OCI-LY3 (cell line): ENCODE data around the gene FCER1G.
A peak's percentile ranks its signal among the peaks of the same experiment; 100 is the strongest.
"Not testable (repeated sequence)": the region's sequence is repeated elsewhere in the genome, so short reads cannot be mapped to it uniquely, and the experiment has no call there.

ENCODE experiments used
- H2AFZ ChIP-seq: fragments of 200-600, 300-600 bp; shearing (Covaris generic); 2 replicates; pipeline ENCODE4 v1.6.0; 2014; ENCODE audit warnings: antibody characterized with exemption, low read depth, low read length
- H3K27ac ChIP-seq: fragments of 200-600, 300-600 bp; sonication (generic); 2 replicates; pipeline ENCODE4 v1.5.1; 2014; ENCODE audit warnings: mild to moderate bottlenecking, low read length, moderate library complexity, mixed read lengths
- H3K27me3 ChIP-seq: fragments of 200-600, 300-600 bp; sonication (generic); 2 replicates; pipeline ENCODE4 v1.6.1; 2014; ENCODE audit warnings: low read depth, low read length, mixed read lengths
- H3K36me3 ChIP-seq: fragments of 200-600, 300-600 bp; sonication (generic); replicated peaks from 2 replicates; pipeline ENCODE3; 2014; ENCODE audit warnings: low read depth, low read length, mixed read lengths
- H3K4me1 ChIP-seq: fragments of 300-600, 200-600 bp; sonication (generic); 2 replicates; pipeline ENCODE4 v1.6.1; 2014; ENCODE audit warnings: low read length, mixed read lengths
- H3K4me2 ChIP-seq: fragments of 200-600, 300-600 bp; sonication (generic); 2 replicates; pipeline ENCODE4 v1.6.1; 2014; ENCODE audit warnings: low read length, mixed read lengths
- H3K4me3 ChIP-seq: fragments of 300-600, 200-600 bp; sonication (generic); 2 replicates; pipeline ENCODE4 v1.5.1; 2014; ENCODE audit warnings: antibody characterized with exemption, mild to moderate bottlenecking, low read length, moderate library complexity
- H3K79me2 ChIP-seq: fragments of 300-600, 200-600 bp; shearing (Covaris generic); 2 replicates; pipeline ENCODE4 v1.6.1; 2014; ENCODE audit warnings: mild to moderate bottlenecking, low read length, mixed read lengths
- H3K9ac ChIP-seq: fragments of 300-600, 200-600 bp; shearing (Covaris generic); 2 replicates; pipeline ENCODE4 v1.6.0; 2014; ENCODE audit warnings: mild to moderate bottlenecking, low read length, moderate library complexity
- H3K9me3 ChIP-seq: fragments of 200-600, 300-600 bp; shearing (Covaris generic); 2 replicates; pipeline ENCODE4 v1.6.1; 2014; ENCODE audit warnings: low read length, mixed read lengths; ENCODE audit not compliant: insufficient read depth
- H4K20me1 ChIP-seq: fragments of 200-600, 300-600 bp; sonication (generic); 2 replicates; pipeline ENCODE4 v1.6.1; 2016; ENCODE audit warnings: low read length, mixed read lengths; ENCODE audit not compliant: insufficient read depth
- CTCF ChIP-seq: fragments of 200-600, 300-600 bp; sonication (generic); IDR thresholded peaks from 2 replicates; pipeline ENCODE4 v1.5.1; 2014; ENCODE audit warnings: antibody characterized with exemption, low read length, low read depth
- EZH2phosphoT487 ChIP-seq: fragments of 200-600 bp; shearing (Covaris generic); IDR thresholded peaks from 2 replicates; pipeline ENCODE4 v1.6.1; 2018; ENCODE audit warnings: antibody characterized with exemption, mixed run types, low read depth

FCER1G gene

GRCh38 chr1:161222175-161223019 lies 7.3 kb downstream of the FCER1G start:
- no peak for TF ChIP-seq CTCF
- TF ChIP-seq EZH2phosphoT487 = no peak
- no peak overlapping the region for H3K9ac ChIP-seq
- no peak overlapping the region for H3K27ac ChIP-seq
- H3K79me2 ChIP-seq = peaks cover 6% of the 10 kb centered on the region; the same call in 1 of the 2 replicates
- no peak overlapping the region for H3K4me3 ChIP-seq
- no peaks in the 10 kb centered on the region for H3K27me3 ChIP-seq
- peaks cover 19% of the 10 kb centered on the region for H3K4me1 ChIP-seq
- no peaks in the 10 kb centered on the region for H4K20me1 ChIP-seq
- no peak overlapping the region for H3K4me2 ChIP-seq
- H2AFZ ChIP-seq = no peak overlapping the region
- H3K9me3 ChIP-seq = no peaks in the 10 kb centered on the region
- H3K36me3 ChIP-seq = no peaks in the 10 kb centered on the region

GRCh38 chr1:161223805-161224694 lies 9.0 kb downstream of the FCER1G start:
- H3K4me2 ChIP-seq = no peak overlapping the region
- H3K79me2 ChIP-seq = peaks cover 6% of the 10 kb centered on the region; the same call in 1 of the 2 replicates
- peaks cover 7% of the 10 kb centered on the region for H3K36me3 ChIP-seq
- no peaks in the 10 kb centered on the region for H3K27me3 ChIP-seq
- TF ChIP-seq EZH2phosphoT487 = no peak
- TF ChIP-seq CTCF = no peak
- H3K27ac ChIP-seq = no peak overlapping the region
- peaks cover 21% of the 10 kb centered on the region for H3K4me1 ChIP-seq
- H3K9me3 ChIP-seq = no peaks in the 10 kb centered on the region
- H3K4me3 ChIP-seq = no peak overlapping the region
- H4K20me1 ChIP-seq = no peaks in the 10 kb centered on the region
- H2AFZ ChIP-seq = no peak overlapping the region
- H3K9ac ChIP-seq = no peak overlapping the region

DNA sequence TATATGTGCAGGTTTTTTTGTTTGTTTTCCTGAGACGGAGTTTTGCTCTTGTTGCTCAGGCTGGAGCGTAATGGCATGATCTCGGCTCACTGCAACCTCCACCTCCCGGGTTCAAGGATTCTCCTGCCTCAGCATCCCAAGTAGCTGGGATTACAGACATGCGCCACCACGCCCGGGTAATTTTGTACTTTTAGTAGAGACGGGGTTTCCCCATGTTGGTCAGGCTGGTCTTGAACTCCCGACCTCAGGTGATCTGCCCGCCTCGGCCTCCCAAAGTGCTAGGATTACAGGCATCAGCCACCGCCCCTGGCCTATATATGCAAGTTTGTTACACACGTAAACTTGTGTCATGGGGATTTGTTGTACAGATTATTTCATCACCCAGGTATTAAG lies 9.6 kb downstream of the FCER1G start:
- H3K4me3 ChIP-seq, H3K36me3 ChIP-seq, H3K9ac ChIP-seq, H3K27me3 ChIP-seq, H3K9me3 ChIP-seq, H4K20me1 ChIP-seq, H3K79me2 ChIP-seq, H3K27ac ChIP-seq, H2AFZ ChIP-seq: not testable (repeated sequence)
- Histone ChIP-seq H3K4me2 (peak overlapping the region; percentile 91), H3K4me1 (peaks cover 21% of the 10 kb centered on the region)

DNA sequence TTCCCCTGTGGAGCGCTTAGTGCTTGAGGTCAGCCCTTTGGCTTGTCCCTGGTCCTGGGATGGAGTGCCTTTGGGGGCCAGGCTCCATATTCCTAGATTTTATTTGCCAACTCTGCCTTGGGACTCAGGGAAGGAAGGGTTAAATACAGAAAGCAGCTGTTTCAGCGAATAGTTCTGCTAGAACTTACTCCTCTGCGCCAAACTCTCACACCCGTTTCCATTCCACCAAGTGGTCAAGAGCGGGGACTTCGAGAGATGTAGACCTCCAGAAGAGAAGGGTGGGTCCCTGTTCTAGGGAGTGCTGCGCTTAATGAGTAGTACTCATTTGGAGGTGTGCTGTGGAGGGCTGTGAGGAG lies 10.1 kb downstream of the FCER1G start:
- H3K9ac ChIP-seq = peak overlapping the region; percentile 67
- H3K4me3 ChIP-seq = peak overlapping the region; percentile 69
- peaks cover 7% of the 10 kb centered on the region for H3K36me3 ChIP-seq
- H3K27me3 ChIP-seq = no peaks in the 10 kb centered on the region
- no peaks in the 10 kb centered on the region for H3K9me3 ChIP-seq
- peak overlapping the region; percentile 99 for H2AFZ ChIP-seq
- peaks cover 6% of the 10 kb centered on the region; the same call in 1 of the 2 replicates for H3K79me2 ChIP-seq
- H3K4me2 ChIP-seq = peak overlapping the region; percentile 91
- peak overlapping the region; percentile 67 for H3K27ac ChIP-seq
- TF ChIP-seq EZH2phosphoT487 (no peak), CTCF (no peak)
- peaks cover 21% of the 10 kb centered on the region for H3K4me1 ChIP-seq
- H4K20me1 ChIP-seq = no peaks in the 10 kb centered on the region
